NCI-H1694 treated with DMSO at 0.1 percent for 48 hours (cell line): ENCODE data around the gene MTAP.
A peak's percentile ranks its signal among the peaks of the same experiment; 100 is the strongest.

Source experiments
- DNase-seq: peaks from one replicate; lab custom pipeline; 2025; lab: John Stamatoyannopoulos, UW

Gene MTAP

GRCh38 chr9:21802418-21803000 lies at the start of gene MTAP:
MTAP (plus strand) TSS chr9:21802636; CDS start chr9:21802749, 113 bp downstream.
- DNase-seq, result peak; percentile 90

- no peak for DNase-seq
Observed at GRCh38 chr9:21753523-21753922, 48.9 kb upstream of the MTAP start.

- no peak for DNase-seq
Observed at GRCh38 chr9:21754741-21755140, 47.7 kb upstream of the MTAP start.

GRCh38 chr9:21758540-21758939 lies 43.9 kb upstream of the MTAP start:
- no peak for DNase-seq

GRCh38 chr9:21761309-21761901 lies 41.0 kb upstream of the MTAP start:
- no peak for DNase-seq

GRCh38 chr9:21762064-21762463 lies 40.4 kb upstream of the MTAP start:
- no peak for DNase-seq

- DNase-seq, result no peak
Observed at GRCh38 chr9:21764846-21765245, 37.6 kb upstream of the MTAP start.

GRCh38 chr9:21766096-21766495 lies 36.3 kb upstream of the MTAP start:
- DNase-seq, result no peak

GRCh38 chr9:21770871-21771560 lies 31.4 kb upstream of the MTAP start:
- DNase-seq, result no peak

GRCh38 chr9:21777701-21778100 lies 24.7 kb upstream of the MTAP start:
- DNase-seq, result no peak

- DNase-seq, result no peak
Observed at GRCh38 chr9:21778304-21778703, 24.1 kb upstream of the MTAP start.

- DNase-seq, result no peak
Observed at GRCh38 chr9:21779397-21779796, 23.0 kb upstream of the MTAP start.

GRCh38 chr9:21781656-21782055 lies 20.8 kb upstream of the MTAP start:
- no peak for DNase-seq

GRCh38 chr9:21782205-21782604 lies 20.2 kb upstream of the MTAP start:
- no peak for DNase-seq

- DNase-seq, result no peak
Observed at GRCh38 chr9:21788752-21789151, 13.7 kb upstream of the MTAP start.

- DNase-seq, result peak; percentile 81
Observed at GRCh38 chr9:21789541-21790037, 12.8 kb upstream of the MTAP start.

- no peak for DNase-seq
Observed at GRCh38 chr9:21795483-21795882, 7.0 kb upstream of the MTAP start.

GRCh38 chr9:21796768-21797167 lies 5.7 kb upstream of the MTAP start:
- DNase-seq, result no peak

- DNase-seq, result no peak
Observed at GRCh38 chr9:21800931-21801682, 1.3 kb upstream of the MTAP start.

GRCh38 chr9:21801683-21802417 lies 586 bp upstream of the MTAP start:
- DNase-seq, result no peak

- DNase-seq, result no peak
Observed at GRCh38 chr9:21803649-21804048, 1.2 kb downstream of the MTAP start.

- DNase-seq, result peak; percentile 46
Observed at GRCh38 chr9:21804331-21804730, 1.9 kb downstream of the MTAP start.
